Measurements from ENCODE around the gene ADGRV1.

The ADGRV1 gene

GRCh38 chr5:90997082-90997481 lies 438.5 kb downstream of the ADGRV1 start:
- TF ChIP-seq, protein P1, sequence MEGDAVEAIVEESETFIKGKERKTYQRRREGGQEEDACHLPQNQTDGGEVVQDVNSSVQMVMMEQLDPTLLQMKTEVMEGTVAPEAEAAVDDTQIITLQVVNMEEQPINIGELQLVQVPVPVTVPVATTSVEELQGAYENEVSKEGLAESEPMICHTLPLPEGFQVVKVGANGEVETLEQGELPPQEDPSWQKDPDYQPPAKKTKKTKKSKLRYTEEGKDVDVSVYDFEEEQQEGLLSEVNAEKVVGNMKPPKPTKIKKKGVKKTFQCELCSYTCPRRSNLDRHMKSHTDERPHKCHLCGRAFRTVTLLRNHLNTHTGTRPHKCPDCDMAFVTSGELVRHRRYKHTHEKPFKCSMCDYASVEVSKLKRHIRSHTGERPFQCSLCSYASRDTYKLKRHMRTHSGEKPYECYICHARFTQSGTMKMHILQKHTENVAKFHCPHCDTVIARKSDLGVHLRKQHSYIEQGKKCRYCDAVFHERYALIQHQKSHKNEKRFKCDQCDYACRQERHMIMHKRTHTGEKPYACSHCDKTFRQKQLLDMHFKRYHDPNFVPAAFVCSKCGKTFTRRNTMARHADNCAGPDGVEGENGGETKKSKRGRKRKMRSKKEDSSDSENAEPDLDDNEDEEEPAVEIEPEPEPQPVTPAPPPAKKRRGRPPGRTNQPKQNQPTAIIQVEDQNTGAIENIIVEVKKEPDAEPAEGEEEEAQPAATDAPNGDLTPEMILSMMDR (IDR thresholded peaks at IDR 0.05; ENCODE audit: extremely low read depth, insufficient read depth, missing control alignments) = no peak
- DNase-seq (ENCODE audit: low spot score) = no peak
- in situ Hi-C loops (cut with MboI; ENCODE audit: low pct_unique_long_range_greater_than_20kb, low sequenced_read_pairs, unreplicated experiment) = no loop called here

DNA sequence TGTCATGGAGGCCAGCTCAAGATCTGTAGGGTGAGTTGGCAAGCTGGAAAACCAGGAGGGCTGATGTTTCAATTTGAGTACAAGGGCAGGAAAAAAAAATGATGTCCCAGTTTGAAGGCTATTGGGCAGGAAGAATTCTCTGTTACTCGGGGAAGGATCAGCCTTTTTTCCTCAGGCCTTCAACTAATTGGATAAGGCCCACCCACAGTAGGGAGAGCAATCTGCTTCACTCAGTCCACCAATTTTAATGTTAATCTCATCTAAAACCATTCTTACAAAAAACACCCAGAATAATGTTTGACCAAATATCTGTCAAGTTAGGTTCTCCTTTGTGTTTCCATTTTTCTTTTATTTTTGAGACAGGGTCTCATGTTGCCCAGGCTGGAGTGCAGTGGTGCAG lies 442.1 kb downstream of the ADGRV1 start:
- TF ChIP-seq, protein P1 (IDR thresholded peaks at IDR 0.05; ENCODE audit: extremely low read depth, insufficient read depth, missing control alignments) = no peak
- DNase-seq (ENCODE audit: low spot score) = no peak
- in situ Hi-C loops (cut with MboI; ENCODE audit: low pct_unique_long_range_greater_than_20kb, low sequenced_read_pairs, unreplicated experiment) = no loop called here

GRCh38 chr5:91006713-91007112 lies 448.1 kb downstream of the ADGRV1 start:
- DNase-seq (ENCODE audit: low spot score) = no peak
- TF ChIP-seq, protein P1 (IDR thresholded peaks at IDR 0.05; ENCODE audit: extremely low read depth, insufficient read depth, missing control alignments) = no peak
- in situ Hi-C loops (cut with MboI; ENCODE audit: low pct_unique_long_range_greater_than_20kb, low sequenced_read_pairs, unreplicated experiment) = no loop called here

- TF ChIP-seq, protein P1 (IDR thresholded peaks at IDR 0.05; ENCODE audit: extremely low read depth, insufficient read depth, missing control alignments) = no peak
- DNase-seq (ENCODE audit: low spot score) = no peak
- in situ Hi-C loops (cut with MboI; ENCODE audit: low pct_unique_long_range_greater_than_20kb, low sequenced_read_pairs, unreplicated experiment) = no loop called here
These were observed 448.7 kb downstream of the ADGRV1 start for GRCh38 chr5:91007251-91007650.

- in situ Hi-C loops (cut with MboI; ENCODE audit: low pct_unique_long_range_greater_than_20kb, low sequenced_read_pairs, unreplicated experiment) = no loop called here
- TF ChIP-seq, protein P1 (IDR thresholded peaks at IDR 0.05; ENCODE audit: extremely low read depth, insufficient read depth, missing control alignments) = no peak
- no peak for DNase-seq (ENCODE audit: low spot score)
These were observed 449.3 kb downstream of the ADGRV1 start for GRCh38 chr5:91007780-91008402.

DNA sequence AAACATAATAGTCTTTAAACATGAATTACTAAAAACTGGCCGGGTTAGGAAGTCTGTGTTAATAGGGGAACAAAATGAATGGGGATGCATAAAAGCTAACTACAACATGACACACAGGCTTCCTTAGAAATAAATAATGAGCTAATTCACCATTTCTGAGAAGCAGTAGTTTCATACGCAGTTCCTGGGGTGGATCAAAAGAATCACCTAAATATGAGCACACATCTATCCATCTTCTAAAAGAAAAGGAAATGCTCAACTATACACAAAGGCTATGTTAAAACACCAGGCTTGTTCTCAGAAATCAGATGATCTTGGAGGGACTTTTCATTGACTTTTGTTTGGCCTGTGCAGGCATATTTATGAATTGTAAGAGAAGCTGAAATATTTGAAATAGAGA lies 451.5 kb downstream of the ADGRV1 start:
- no peak for DNase-seq (ENCODE audit: low spot score)
- in situ Hi-C loops (cut with MboI; ENCODE audit: low pct_unique_long_range_greater_than_20kb, low sequenced_read_pairs, unreplicated experiment) = no loop called here
- TF ChIP-seq, protein P1 (IDR thresholded peaks at IDR 0.05; ENCODE audit: extremely low read depth, insufficient read depth, missing control alignments) = no peak
